GM19193 (cell line): ENCODE measurements around the gene COL25A1.

ENCODE experiments used
- POLR2A ChIP-seq: IDR thresholded peaks from 4 replicates; pipeline ENCODE4 v1.6.1; 2011; ENCODE audit not compliant: insufficient read depth, insufficient read length; ENCODE audit errors: extremely low read depth

Gene COL25A1

GRCh38 chr4:109147135-109147534, 155.3 kb downstream of the COL25A1 start:
- TF ChIP-seq POLR2A = no peak

- no peak for TF ChIP-seq POLR2A
These were observed 156.0 kb downstream of the COL25A1 start for GRCh38 chr4:109146499-109146898.

GRCh38 chr4:109134921-109135320, 167.5 kb downstream of the COL25A1 start:
- no peak for TF ChIP-seq POLR2A

DNA sequence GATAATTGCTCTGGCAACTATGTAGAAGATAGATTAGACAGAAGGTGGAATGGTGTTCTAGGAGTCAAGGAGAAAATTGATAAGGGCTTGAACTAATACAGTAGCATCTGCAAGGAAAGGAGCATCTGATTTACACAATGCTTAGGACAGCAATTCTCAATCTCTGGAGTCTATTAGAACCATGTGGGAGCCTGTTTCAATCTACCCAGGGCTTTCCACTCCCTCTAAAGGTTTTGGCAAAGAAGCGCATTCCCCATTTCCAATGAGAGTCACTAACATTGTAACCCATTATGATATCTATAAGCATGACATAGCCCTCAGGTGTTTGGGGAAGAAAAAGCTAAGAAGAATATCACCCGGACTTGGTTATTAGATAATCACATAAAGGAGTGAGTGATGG, 168.2 kb downstream of the COL25A1 start:
- TF ChIP-seq POLR2A = no peak

DNA sequence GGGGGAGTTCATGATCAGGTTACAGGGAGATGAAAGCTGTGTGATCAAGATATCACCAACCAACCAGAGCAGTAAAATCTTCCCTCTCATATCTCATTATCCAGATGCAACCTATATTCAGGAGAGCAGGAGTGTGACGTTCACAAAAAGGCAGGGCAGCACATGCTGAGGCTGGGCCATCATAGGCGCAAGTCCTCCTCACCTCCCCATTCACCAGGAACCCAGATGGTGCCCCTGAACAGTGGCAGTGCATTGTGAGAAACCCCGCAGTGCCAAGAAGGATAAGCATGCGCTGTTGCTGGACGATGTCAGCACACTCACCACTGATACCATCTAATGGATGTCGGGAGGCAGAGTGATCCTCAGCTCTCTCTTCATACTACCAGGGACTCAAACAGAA, 170.9 kb downstream of the COL25A1 start:
- TF ChIP-seq POLR2A = no peak

GRCh38 chr4:109128589-109128988, 173.9 kb downstream of the COL25A1 start:
- no peak for TF ChIP-seq POLR2A

GRCh38 chr4:109127866-109128265, 174.6 kb downstream of the COL25A1 start:
- no peak for TF ChIP-seq POLR2A

GRCh38 chr4:109126856-109127255, 175.6 kb downstream of the COL25A1 start:
- no peak for TF ChIP-seq POLR2A

DNA sequence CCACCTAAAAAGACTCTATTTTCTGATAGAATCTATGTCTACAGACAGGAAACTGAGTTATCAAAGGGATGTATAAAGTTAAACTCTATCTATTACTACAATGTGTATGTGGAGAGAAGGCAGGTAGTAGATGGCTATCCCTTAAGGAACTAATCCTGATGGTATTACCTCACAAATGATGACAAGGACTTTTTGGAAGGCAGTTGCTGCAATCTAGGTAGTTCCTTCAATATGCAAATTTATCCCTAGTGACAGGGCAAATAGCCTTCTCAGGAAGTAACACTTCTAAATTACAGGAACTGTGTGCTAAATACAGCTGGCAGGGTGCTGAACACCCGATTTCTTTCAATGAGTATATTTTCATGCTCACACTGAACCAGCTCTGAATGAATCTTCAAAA, 177.4 kb downstream of the COL25A1 start:
- no peak for TF ChIP-seq POLR2A

GRCh38 chr4:109123951-109124350, 178.5 kb downstream of the COL25A1 start:
- TF ChIP-seq POLR2A = no peak

DNA sequence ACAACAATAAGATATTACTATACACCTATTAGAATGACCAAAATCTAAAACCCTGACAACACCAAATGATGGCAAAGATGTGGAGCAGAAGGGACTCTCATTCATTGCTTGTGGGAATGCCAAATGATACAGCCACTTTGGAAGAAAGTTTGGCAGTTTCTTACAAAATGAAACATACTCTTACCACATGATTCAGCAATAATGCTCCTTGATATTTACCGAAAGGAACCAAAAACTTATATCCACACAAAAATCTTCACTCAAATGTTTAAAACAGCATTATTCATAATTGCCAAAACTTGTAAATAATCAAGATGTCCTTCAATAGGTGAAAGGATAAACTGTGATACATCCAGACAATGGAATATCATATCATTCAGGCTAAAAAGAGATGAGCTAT, 180.9 kb downstream of the COL25A1 start:
- no peak for TF ChIP-seq POLR2A

DNA sequence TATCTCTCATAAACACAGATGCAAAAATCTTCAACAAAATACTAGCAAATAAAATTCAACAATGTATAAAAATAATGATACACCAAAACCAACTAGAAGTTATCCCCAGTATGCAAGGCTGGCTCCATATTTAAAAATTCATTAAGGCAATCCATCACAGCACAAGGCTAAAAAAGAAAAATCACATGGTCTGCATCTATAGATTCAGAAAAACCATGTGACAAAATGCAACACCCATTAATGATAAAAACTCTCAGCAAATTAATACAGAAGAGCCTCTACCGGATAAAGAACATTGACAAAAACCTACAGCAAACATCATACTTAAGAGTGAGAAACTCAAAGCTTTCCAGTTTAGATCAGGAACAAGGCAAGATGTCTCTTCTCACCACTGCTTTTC, 182.6 kb downstream of the COL25A1 start:
- TF ChIP-seq POLR2A = no peak

- no peak for TF ChIP-seq POLR2A
These were observed 183.8 kb downstream of the COL25A1 start for GRCh38 chr4:109118635-109119034.

GRCh38 chr4:109114501-109114900, 188.0 kb downstream of the COL25A1 start:
- TF ChIP-seq POLR2A = no peak

DNA sequence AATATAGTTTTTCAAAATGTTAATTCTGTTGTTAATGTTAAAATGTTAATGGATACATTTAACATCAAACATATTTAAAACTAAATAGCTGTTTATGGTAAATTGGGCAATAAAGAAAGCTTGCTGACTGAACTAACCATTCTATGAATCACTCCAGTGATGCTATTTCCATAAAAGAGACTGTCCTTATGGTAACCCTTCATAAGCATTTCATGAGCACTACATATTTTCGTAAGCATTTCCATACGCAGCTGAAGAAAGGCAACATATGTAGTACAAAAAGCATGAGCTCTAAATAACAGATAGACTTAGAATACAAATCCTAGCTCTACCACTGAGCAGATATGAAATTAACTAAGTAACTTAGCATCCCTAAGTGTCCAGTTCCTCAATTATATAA, 188.9 kb downstream of the COL25A1 start:
- TF ChIP-seq POLR2A = no peak

DNA sequence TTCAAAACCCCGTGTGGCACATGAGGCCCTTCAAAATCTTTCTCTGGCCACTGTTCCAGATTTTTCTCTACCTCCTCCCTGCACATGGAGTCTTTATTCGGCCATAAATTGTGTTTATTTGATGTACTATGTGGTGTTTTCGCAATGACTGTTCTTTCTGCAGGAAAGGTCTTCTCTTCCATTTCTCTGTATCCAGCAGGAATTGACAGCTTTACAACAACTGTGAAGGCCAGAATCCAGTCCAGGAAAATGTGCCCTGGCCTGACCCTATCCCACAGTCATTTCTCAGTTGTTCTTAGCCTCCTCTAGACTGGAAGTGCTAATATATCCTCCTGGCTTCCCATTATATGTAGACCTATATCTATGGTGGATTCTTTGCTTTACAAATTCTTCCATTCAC, 191.4 kb downstream of the COL25A1 start:
- TF ChIP-seq POLR2A = no peak

DNA sequence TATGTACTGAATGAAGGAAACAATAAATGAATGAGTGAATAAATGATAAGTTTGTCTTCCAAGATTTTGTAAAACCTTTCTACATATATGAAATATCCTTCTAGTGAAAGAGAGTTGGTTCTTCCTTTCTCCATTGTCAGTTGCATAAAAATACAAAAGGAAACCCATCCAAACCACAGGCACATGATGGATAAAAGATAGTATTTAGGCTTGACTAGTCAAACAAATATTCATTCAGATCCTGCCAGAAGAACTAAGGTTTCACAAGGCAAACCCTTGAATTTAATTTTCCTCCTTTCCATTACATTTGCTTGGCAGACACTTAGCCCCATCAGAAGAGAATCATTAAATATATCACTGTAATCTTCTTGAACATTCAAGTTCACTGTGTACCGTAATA, 208.4 kb downstream of the COL25A1 start:
- TF ChIP-seq POLR2A = no peak
